K562 (cell line): ENCODE data around the gene RNF113A. TPM values are rescaled to one million over a fixed set of nuclear protein-coding genes. Genes with fewer than 3 reads are reported as not detected.

ENCODE experiments used
- ATAC-seq: fragments of 200-7000 bp; cut with Tn5 transposase; 3 replicates; pipeline ENCODE4 v1.9.1; 2020; ENCODE audit warnings: moderate library complexity
- BruUV-seq: library from RNA; stranded (reverse); fragments of 400-500 nt; replicated peaks from 2 replicates; lab custom pipeline; 2021; lab: Mats Ljungman, UMichigan
- CTCF ChIA-PET: fragments of 300-600 bp; formaldehyde crosslinking; extraction: SDS; loops from one replicate; lab custom pipeline; 2021; ENCODE audit warnings: low intra/inter-chr PET ratio; lab: Yijun Ruan, JAX
- POLR2A ChIA-PET: fragments of 300-600, 350-650 bp; sonication (Branson Sonifier 250); formaldehyde crosslinking; extraction: SDS; loops from one replicate; lab custom pipeline; 2021; ENCODE audit warnings: antibody characterized with exemption, inconsistent platforms; lab: Yijun Ruan, JAX
- DNase-seq, 4 experiments: peaks; one replicate each; pipeline versions ENCODE4 v3.0.0 to v3.0.0-alpha.2; 2011 to 2018; ENCODE audit warnings: low spot score in 3 of 4, mixed read lengths in 3 of 4; ENCODE audit errors: extremely low read depth in 1 of 4
- FAIRE-seq: peaks from 2 replicates; lab custom pipeline; 2011; peaks lifted over from hg19 to GRCh38; lab: Jason Lieb, UNC
- H2AFZ ChIP-seq: 2 replicates; pipeline ENCODE4 v1.6.0; 2011; ENCODE audit warnings: low read depth, low read length, control low read depth, inconsistent platforms
- H3K27ac ChIP-seq: fragments of 200-600 bp; 3 replicates; pipeline ENCODE4 v1.8.0; 2011; ENCODE audit warnings: low read depth, mild to moderate bottlenecking, control low read depth, inconsistent platforms, low read length, moderate library complexity, mixed read lengths; ENCODE audit errors: extremely low read depth
- H3K27me3 ChIP-seq, 2 experiments: fragments of 300-600 bp in 1 of 2; 2 replicates in 1 of 2; 3 replicates in 1 of 2; pipeline versions ENCODE4 v1.6.0 to v1.8.0; 2011; ENCODE audit warnings: inconsistent platforms in 2 of 2, low read length in 2 of 2, mild to moderate bottlenecking in 1 of 2, mixed read lengths in 1 of 2, moderate library complexity in 1 of 2; ENCODE audit not compliant: control insufficient read depth in 2 of 2, insufficient read depth in 2 of 2
- H3K36me3 ChIP-seq: fragments of 300-600 bp; 3 replicates; pipeline ENCODE4 v1.8.0; 2011; ENCODE audit warnings: mild to moderate bottlenecking, low read length, inconsistent platforms; ENCODE audit not compliant: control insufficient read depth, insufficient read depth
- H3K4me1 ChIP-seq, 2 experiments: fragments of 200-600 bp in 1 of 2; replicated peaks in 1 of 2; 2 replicates in 1 of 2; 3 replicates in 1 of 2; pipeline versions ENCODE4 v1.5.1 to v1.8.0; 2011; ENCODE audit warnings: inconsistent platforms in 2 of 2, low read length in 2 of 2, mild to moderate bottlenecking in 1 of 2, mixed read lengths in 1 of 2, moderate library complexity in 1 of 2; ENCODE audit not compliant: control insufficient read depth in 2 of 2, insufficient read depth in 2 of 2
- H3K4me2 ChIP-seq: 2 replicates; pipeline ENCODE4 v1.6.1; 2011; ENCODE audit warnings: low read length, control low read depth, inconsistent platforms, mixed read lengths; ENCODE audit not compliant: insufficient read depth
- H3K4me3 ChIP-seq: fragments of 200-600 bp; sonication (generic), shearing (Covaris generic); 2 replicates; pipeline ENCODE4 v1.5.1; 2016; ENCODE audit warnings: control low read depth, inconsistent platforms
- H3K79me2 ChIP-seq: fragments of 200-600 bp; 3 replicates; pipeline ENCODE4 v1.8.0; 2011; ENCODE audit warnings: low read length, inconsistent platforms; ENCODE audit not compliant: control insufficient read depth, insufficient read depth
- H3K9ac ChIP-seq, 2 experiments: 2 replicates each; pipeline versions ENCODE4 v1.6.0 to v1.6.1; 2011; ENCODE audit warnings: low read depth in 2 of 2, low read length in 2 of 2, control low read depth in 1 of 2, inconsistent platforms in 1 of 2, mild to moderate bottlenecking in 1 of 2, mixed read lengths in 1 of 2; ENCODE audit not compliant: insufficient read depth in 1 of 2
- H3K9me1 ChIP-seq: one replicate; pipeline ENCODE4 v1.6.0; 2011; ENCODE audit warnings: inconsistent platforms, mild to moderate bottlenecking, low read length, moderate library complexity; ENCODE audit not compliant: control insufficient read depth, insufficient read depth
- H3K9me3 ChIP-seq: replicated peaks from 2 replicates; pipeline ENCODE4 v1.5.1; 2011; ENCODE audit warnings: low read depth, low read length, inconsistent platforms; ENCODE audit not compliant: control insufficient read depth, insufficient read depth
- H4K20me1 ChIP-seq: replicated peaks from 2 replicates; pipeline ENCODE4 v1.6.1; 2011; ENCODE audit warnings: low read length, inconsistent platforms, mixed read lengths; ENCODE audit not compliant: control insufficient read depth, insufficient read depth
- BCL6 ChIP-seq: fragments of 250-450 bp; sonication (Bioruptor Pico); IDR thresholded peaks from 2 replicates; pipeline ENCODE4 v1.4.0; 2020
- ERF ChIP-seq: fragments of 450-650 bp; formaldehyde crosslinking; IDR thresholded peaks from 2 replicates; pipeline ENCODE4 v1.4.0; 2020; ENCODE audit warnings: mild to moderate bottlenecking, mixed read lengths
- ETV1 ChIP-seq: fragments of 450-650 bp; conservative IDR thresholded peaks from 2 replicates; pipeline ENCODE4 v1.6.1; 2016; ENCODE audit warnings: missing genetic modification characterization, control low read depth, low read depth, missing compliant biosample characterization
- EZH2 ChIP-seq: IDR thresholded peaks from 2 replicates; pipeline ENCODE4 v1.6.1; 2012; ENCODE audit warnings: low read depth, mild to moderate bottlenecking, inconsistent platforms, low read length, borderline replicate concordance
- GATAD2B ChIP-seq: fragments of 450-650 bp; IDR thresholded peaks from 2 replicates; pipeline ENCODE4 v1.6.1; 2017; ENCODE audit warnings: mild to moderate bottlenecking, borderline replicate concordance
- HLTF ChIP-seq: fragments of 450-650 bp; IDR thresholded peaks from 2 replicates; pipeline ENCODE4 v1.6.1; 2016
- MAFG ChIP-seq: fragments of 450-650 bp; conservative IDR thresholded peaks from 2 replicates; pipeline ENCODE4 v1.6.1; 2016; ENCODE audit warnings: missing genetic modification characterization, missing compliant biosample characterization
- SRSF3 ChIP-seq: fragments of 200-400 bp; formaldehyde crosslinking; IDR thresholded peaks from 2 replicates; pipeline ENCODE4 v1.6.1; 2016; ENCODE audit warnings: mild to moderate bottlenecking, low read length, moderate library complexity; ENCODE audit not compliant: insufficient read depth
- XRCC3 ChIP-seq: fragments of 450-650 bp; IDR thresholded peaks from 2 replicates; pipeline ENCODE4 v1.6.1; 2017; ENCODE audit warnings: mild to moderate bottlenecking, moderate library complexity
- ZBTB8A ChIP-seq: fragments of 450-650 bp; IDR thresholded peaks from 2 replicates; pipeline ENCODE4 v1.6.1; 2018; ENCODE audit warnings: mild to moderate bottlenecking, moderate library complexity; ENCODE audit not compliant: partially characterized antibody
- ZNF143 ChIP-seq: sonication (generic); formaldehyde crosslinking; IDR thresholded peaks from 2 replicates; pipeline ENCODE4 v1.9.0; 2022; ENCODE audit warnings: mild to moderate bottlenecking, missing genetic modification reagents
- ZNF274 ChIP-seq: IDR thresholded peaks from 2 replicates; pipeline ENCODE4 v1.6.1; 2011; ENCODE audit warnings: low read depth, mild to moderate bottlenecking, low read length, moderate library complexity, borderline replicate concordance
- ZSCAN32 ChIP-seq: fragments of 450-650 bp; formaldehyde crosslinking; IDR thresholded peaks from 2 replicates; pipeline ENCODE4 v1.4.0; 2020; ENCODE audit warnings: mild to moderate bottlenecking, moderate library complexity
- WGBS: fragments of 100-300 bp; shearing (Covaris generic); methylation state at CpG from one replicate; pipeline ENCODE4 v1.1.6; 2016; ENCODE audit warnings: low coverage, mixed read lengths; ENCODE audit not compliant: insufficient coverage; ENCODE audit errors: missing lambda C conversion rate; 5-methylcytosine and 5-hydroxymethylcytosine counted together
- in situ Hi-C: fragments of 300-500 bp; cut with MboI; formaldehyde crosslinking; loops from 4 replicates; pipeline ENCODE4 v1.15.0; 2018; ENCODE audit warnings: inconsistent platforms, mixed read lengths
- intact Hi-C: fragments of 100-400 bp; cut with micrococcal nuclease; formaldehyde crosslinking; loops from 2 replicates; pipeline ENCODE4 v1.14.2; 2022
- polyA plus RNA-seq, 8 experiments: library from polyadenylated mRNA; depleted of rRNA in 4 of 8; stranded (reverse) in 5 of 8; unstranded in 3 of 8; fragments of >200 nt; fragmentation: Nextera tagmentation in 2 of 8; fragmentation: Illumina TruSeq in 1 of 8; extraction: Ambion mirVana in 2 of 8; extraction: Trizol in 1 of 8; gene quantifications; 2 replicates each; pipeline versions ENCODE4 v1.2.1 to v1.2.3, GENCODE V29; 2011 to 2014; ENCODE audit warnings: inconsistent platforms in 1 of 8, missing spikeins in 1 of 8
- total RNA-seq, 7 experiments: library from RNA; depleted of rRNA in 6 of 7; stranded (reverse); fragments of >200 nt in 6 of 7; fragmentation: Illumina TruSeq in 2 of 7; extraction: Trizol in 2 of 7; gene quantifications; 2 replicates each; pipeline versions ENCODE4 v1.2.1 to v1.2.3, GENCODE V29; 2011 to 2021; ENCODE audit warnings: low replicate concordance in 1 of 7
- TF ChIP-seq, protein P1 (sequence below): fragments of 250-450 bp; sonication (Bioruptor Pico); IDR thresholded peaks from 2 replicates; pipeline ENCODE4 v1.8.0; 2021; ENCODE audit warnings: moderate library complexity, mild to moderate bottlenecking, inconsistent platforms
- TF ChIP-seq, protein P2 (sequence below): sonication (generic); formaldehyde crosslinking; IDR thresholded peaks from 2 replicates; pipeline ENCODE4 v1.8.1; 2023; ENCODE audit warnings: mild to moderate bottlenecking, missing genetic modification reagents
- TF ChIP-seq, protein P3 (sequence below), 2 experiments: fragments of 450-650 bp; conservative IDR thresholded peaks; 2 replicates each; pipeline ENCODE4 v1.6.1; 2017; ENCODE audit warnings: mild to moderate bottlenecking in 2 of 2, moderate library complexity in 2 of 2
- TF ChIP-seq, protein P4 (sequence below): sonication (generic); formaldehyde crosslinking; IDR thresholded peaks from 2 replicates; pipeline ENCODE4 v1.8.0; 2022; ENCODE audit warnings: mild to moderate bottlenecking, missing genetic modification reagents, borderline replicate concordance

The RNF113A gene
- total and polyA plus RNA-seq, 9 of the 15 experiments (the other 6 are each of a cell fraction or from before 2014, with no cell fraction given) = 21.2 to 38.4 (median 28.1) TPM

DNA sequence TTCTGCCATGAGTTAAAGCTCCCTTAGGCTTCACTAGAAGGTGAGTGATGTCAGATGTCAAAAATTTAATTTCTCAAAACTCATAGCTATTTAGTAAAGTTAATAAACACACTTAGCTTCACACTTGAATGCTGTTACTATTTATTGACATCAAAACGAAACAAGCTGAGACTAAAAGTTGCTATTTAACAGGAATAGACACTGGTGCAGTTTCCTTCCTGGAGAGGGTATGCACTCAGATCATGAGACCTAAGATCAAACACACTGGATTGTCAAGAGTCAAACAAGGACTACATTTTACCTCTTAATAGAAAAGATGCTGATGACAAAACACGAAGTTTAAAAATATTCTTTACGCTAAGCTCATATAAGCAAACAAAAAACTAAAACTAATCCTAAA lies 37.6 kb downstream of the RNF113A start:
- Histone ChIP-seq H3K9me3 (no peaks in the 10 kb centered on the region), H4K20me1 (no peaks in the 10 kb centered on the region), H3K79me2 (no peaks in the 10 kb centered on the region), H3K4me1 (no peaks in the 10 kb centered on the region), H3K4me2 (no peak overlapping the region), H3K9ac (no peak overlapping the region), H3K36me3 (peaks cover 64% of the 10 kb centered on the region; the same call in 2 of the 3 replicates), H3K9me1 (no peaks in the 10 kb centered on the region), H3K27ac (no peak overlapping the region), H2AFZ (no peak overlapping the region), H3K27me3 (no peaks in the 10 kb centered on the region), H3K4me3 (no peak overlapping the region)
- no TSS peak for BruUV-seq
- ChIA-PET POLR2A (interaction anchor here (0.7 to 1.8 kb wide), 3 partner anchors 37 to 46 kb away, joined by 3 to 6 read pairs (median 3); partner anchors contain the start of gene RPL39), CTCF (no interaction called here)
- in situ Hi-C loops (no loop called here), intact Hi-C loops (no loop called here)
- WGBS = 79% methylated on average over 3 of the region's 3 CpGs
- no peak for DNase-seq
- no peak for ATAC-seq
- FAIRE-seq = no peak
- TF ChIP-seq ZNF274 = no peak
- TF ChIP-seq XRCC3 = no peak
- no peak for TF ChIP-seq SRSF3
- no peak for TF ChIP-seq GATAD2B
- TF ChIP-seq MAFG = no peak
- TF ChIP-seq ERF = no peak
- TF ChIP-seq, protein P1, sequence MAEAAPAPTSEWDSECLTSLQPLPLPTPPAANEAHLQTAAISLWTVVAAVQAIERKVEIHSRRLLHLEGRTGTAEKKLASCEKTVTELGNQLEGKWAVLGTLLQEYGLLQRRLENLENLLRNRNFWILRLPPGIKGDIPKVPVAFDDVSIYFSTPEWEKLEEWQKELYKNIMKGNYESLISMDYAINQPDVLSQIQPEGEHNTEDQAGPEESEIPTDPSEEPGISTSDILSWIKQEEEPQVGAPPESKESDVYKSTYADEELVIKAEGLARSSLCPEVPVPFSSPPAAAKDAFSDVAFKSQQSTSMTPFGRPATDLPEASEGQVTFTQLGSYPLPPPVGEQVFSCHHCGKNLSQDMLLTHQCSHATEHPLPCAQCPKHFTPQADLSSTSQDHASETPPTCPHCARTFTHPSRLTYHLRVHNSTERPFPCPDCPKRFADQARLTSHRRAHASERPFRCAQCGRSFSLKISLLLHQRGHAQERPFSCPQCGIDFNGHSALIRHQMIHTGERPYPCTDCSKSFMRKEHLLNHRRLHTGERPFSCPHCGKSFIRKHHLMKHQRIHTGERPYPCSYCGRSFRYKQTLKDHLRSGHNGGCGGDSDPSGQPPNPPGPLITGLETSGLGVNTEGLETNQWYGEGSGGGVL (CRISPR knock-in tag) = no peak
- no peak for TF ChIP-seq EZH2
- no peak for TF ChIP-seq ZSCAN32 (CRISPR knock-in tag)
- TF ChIP-seq, protein P2, sequence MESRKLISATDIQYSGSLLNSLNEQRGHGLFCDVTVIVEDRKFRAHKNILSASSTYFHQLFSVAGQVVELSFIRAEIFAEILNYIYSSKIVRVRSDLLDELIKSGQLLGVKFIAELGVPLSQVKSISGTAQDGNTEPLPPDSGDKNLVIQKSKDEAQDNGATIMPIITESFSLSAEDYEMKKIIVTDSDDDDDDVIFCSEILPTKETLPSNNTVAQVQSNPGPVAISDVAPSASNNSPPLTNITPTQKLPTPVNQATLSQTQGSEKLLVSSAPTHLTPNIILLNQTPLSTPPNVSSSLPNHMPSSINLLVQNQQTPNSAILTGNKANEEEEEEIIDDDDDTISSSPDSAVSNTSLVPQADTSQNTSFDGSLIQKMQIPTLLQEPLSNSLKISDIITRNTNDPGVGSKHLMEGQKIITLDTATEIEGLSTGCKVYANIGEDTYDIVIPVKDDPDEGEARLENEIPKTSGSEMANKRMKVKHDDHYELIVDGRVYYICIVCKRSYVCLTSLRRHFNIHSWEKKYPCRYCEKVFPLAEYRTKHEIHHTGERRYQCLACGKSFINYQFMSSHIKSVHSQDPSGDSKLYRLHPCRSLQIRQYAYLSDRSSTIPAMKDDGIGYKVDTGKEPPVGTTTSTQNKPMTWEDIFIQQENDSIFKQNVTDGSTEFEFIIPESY (CRISPR knock-in tag) = no peak
- TF ChIP-seq HLTF = no peak
- no peak for TF ChIP-seq ETV1 (tag)
- TF ChIP-seq BCL6 (CRISPR knock-in tag) = no peak
- TF ChIP-seq ZNF143 (CRISPR knock-in tag) = no peak
- TF ChIP-seq, protein P3, sequence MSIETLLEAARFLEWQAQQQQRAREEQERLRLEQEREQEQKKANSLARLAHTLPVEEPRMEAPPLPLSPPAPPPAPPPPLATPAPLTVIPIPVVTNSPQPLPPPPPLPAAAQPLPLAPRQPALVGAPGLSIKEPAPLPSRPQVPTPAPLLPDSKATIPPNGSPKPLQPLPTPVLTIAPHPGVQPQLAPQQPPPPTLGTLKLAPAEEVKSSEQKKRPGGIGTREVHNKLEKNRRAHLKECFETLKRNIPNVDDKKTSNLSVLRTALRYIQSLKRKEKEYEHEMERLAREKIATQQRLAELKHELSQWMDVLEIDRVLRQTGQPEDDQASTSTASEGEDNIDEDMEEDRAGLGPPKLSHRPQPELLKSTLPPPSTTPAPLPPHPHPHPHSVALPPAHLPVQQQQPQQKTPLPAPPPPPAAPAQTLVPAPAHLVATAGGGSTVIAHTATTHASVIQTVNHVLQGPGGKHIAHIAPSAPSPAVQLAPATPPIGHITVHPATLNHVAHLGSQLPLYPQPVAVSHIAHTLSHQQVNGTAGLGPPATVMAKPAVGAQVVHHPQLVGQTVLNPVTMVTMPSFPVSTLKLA (conservative IDR thresholded peaks at IDR 0.05) = no peak
- TF ChIP-seq, protein P4, sequence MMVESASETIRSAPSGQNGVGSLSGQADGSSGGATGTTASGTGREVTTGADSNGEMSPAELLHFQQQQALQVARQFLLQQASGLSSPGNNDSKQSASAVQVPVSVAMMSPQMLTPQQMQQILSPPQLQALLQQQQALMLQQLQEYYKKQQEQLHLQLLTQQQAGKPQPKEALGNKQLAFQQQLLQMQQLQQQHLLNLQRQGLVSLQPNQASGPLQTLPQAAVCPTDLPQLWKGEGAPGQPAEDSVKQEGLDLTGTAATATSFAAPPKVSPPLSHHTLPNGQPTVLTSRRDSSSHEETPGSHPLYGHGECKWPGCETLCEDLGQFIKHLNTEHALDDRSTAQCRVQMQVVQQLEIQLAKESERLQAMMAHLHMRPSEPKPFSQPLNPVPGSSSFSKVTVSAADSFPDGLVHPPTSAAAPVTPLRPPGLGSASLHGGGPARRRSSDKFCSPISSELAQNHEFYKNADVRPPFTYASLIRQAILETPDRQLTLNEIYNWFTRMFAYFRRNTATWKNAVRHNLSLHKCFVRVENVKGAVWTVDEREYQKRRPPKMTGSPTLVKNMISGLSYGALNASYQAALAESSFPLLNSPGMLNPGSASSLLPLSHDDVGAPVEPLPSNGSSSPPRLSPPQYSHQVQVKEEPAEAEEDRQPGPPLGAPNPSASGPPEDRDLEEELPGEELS = no peak
- TF ChIP-seq ZBTB8A = no peak
